CD14-positive monocyte (primary cell): ENCODE measurements around the gene MED10. TPM values are rescaled to one million over a fixed set of nuclear protein-coding genes. Genes with fewer than 3 reads are reported as not detected.

Experiments used
- DNase-seq, 3 donors: peaks; one replicate each; pipeline ENCODE4 v3.0.0-alpha.2; 2011 to 2022
- H2AFZ ChIP-seq: 2 replicates; pipeline ENCODE4 v1.6.0; 2012; ENCODE audit warnings: mild to moderate bottlenecking, low read depth, low read length, inconsistent platforms; ENCODE audit not compliant: insufficient read depth, poor library complexity, severe bottlenecking
- H3K27ac ChIP-seq, 2 donors: 1 replicate in 1 of 2; 2 replicates in 1 of 2; pipeline ENCODE4 v1.5.1; 2012 to 2013; ENCODE audit warnings: low read length in 2 of 2, control low read depth in 1 of 2, inconsistent platforms in 1 of 2, low read depth in 1 of 2, mild to moderate bottlenecking in 1 of 2
- H3K27me3 ChIP-seq, 2 donors: one replicate each; pipeline versions ENCODE4 v1.6.0 to v1.6.1; 2011 to 2013; ENCODE audit warnings: low read length in 2 of 2; ENCODE audit not compliant: control insufficient read depth in 2 of 2, insufficient read depth in 2 of 2
- H3K36me3 ChIP-seq, 2 donors: replicated peaks in 1 of 2; 1 replicate in 1 of 2; 2 replicates in 1 of 2; pipeline versions ENCODE4 v1.5.1 to v1.6.1; 2012 to 2013; ENCODE audit warnings: low read length in 2 of 2, control low read depth in 1 of 2, inconsistent platforms in 1 of 2, mild to moderate bottlenecking in 1 of 2; ENCODE audit not compliant: insufficient read depth in 2 of 2, control insufficient read depth in 1 of 2
- H3K4me1 ChIP-seq, 2 donors: 1 replicate in 1 of 2; 2 replicates in 1 of 2; pipeline versions ENCODE4 v1.5.1 to v1.6.1; 2012 to 2013; ENCODE audit warnings: low read length in 2 of 2, control low read depth in 1 of 2, inconsistent platforms in 1 of 2, mild to moderate bottlenecking in 1 of 2, moderate library complexity in 1 of 2; ENCODE audit not compliant: insufficient read depth in 2 of 2, control insufficient read depth in 1 of 2
- H3K4me2 ChIP-seq: replicated peaks from 2 replicates; pipeline ENCODE3; 2012; ENCODE audit warnings: low read length, moderate library complexity, mild to moderate bottlenecking; ENCODE audit not compliant: poor library complexity, severe bottlenecking; ENCODE audit errors: extremely low read depth
- H3K4me3 ChIP-seq, 3 experiments: fragments of 200-600 bp in 1 of 3; sonication (generic) in 1 of 3; replicated peaks in 1 of 3; 1 replicate in 2 of 3; 2 replicates in 1 of 3; pipeline ENCODE4 v1.5.1; 2011 to 2013; ENCODE audit warnings: low read length in 3 of 3, mild to moderate bottlenecking in 3 of 3, control low read depth in 2 of 3, low read depth in 2 of 3, inconsistent platforms in 1 of 3, moderate library complexity in 1 of 3
- H3K79me2 ChIP-seq: 2 replicates; pipeline ENCODE4 v1.6.0; 2012; ENCODE audit warnings: mild to moderate bottlenecking, control low read depth, inconsistent platforms, low read length, moderate library complexity; ENCODE audit not compliant: insufficient read depth
- H3K9ac ChIP-seq: 2 replicates; pipeline ENCODE4 v1.6.0; 2017; ENCODE audit warnings: low read length, mild to moderate bottlenecking; ENCODE audit not compliant: insufficient read depth, poor library complexity, severe bottlenecking
- H3K9me3 ChIP-seq, 2 donors: replicated peaks in 1 of 2; 1 replicate in 1 of 2; 2 replicates in 1 of 2; pipeline versions ENCODE4 v1.5.1 to v1.6.1; 2012 to 2013; ENCODE audit warnings: low read length in 2 of 2, control low read depth in 1 of 2; ENCODE audit not compliant: control insufficient read depth in 1 of 2, insufficient read depth in 1 of 2
- H4K20me1 ChIP-seq: 2 replicates; pipeline ENCODE4 v1.6.0; 2012; ENCODE audit warnings: mild to moderate bottlenecking, low read length, control low read depth, moderate library complexity; ENCODE audit not compliant: insufficient read depth
- H3K27ac Mint-ChIP-seq, 7 donors: one replicate each; pipeline ENCODE4 v1.8.0; 2020; ENCODE audit warnings: mild to moderate bottlenecking in 7 of 7, mixed read lengths in 7 of 7, moderate library complexity in 6 of 7, inconsistent platforms in 2 of 7
- H3K27me3 Mint-ChIP-seq, 3 donors: one replicate each; pipeline ENCODE4 v1.8.0; 2021 to 2022; ENCODE audit warnings: low read depth in 3 of 3, mild to moderate bottlenecking in 3 of 3, mixed read lengths in 3 of 3, moderate library complexity in 3 of 3, inconsistent platforms in 1 of 3
- H3K36me3 Mint-ChIP-seq, 2 donors: one replicate each; pipeline ENCODE4 v1.8.0; 2020; ENCODE audit warnings: mixed read lengths in 2 of 2, inconsistent platforms in 1 of 2, mild to moderate bottlenecking in 1 of 2
- H3K4me1 Mint-ChIP-seq: one replicate; pipeline ENCODE4 v1.8.0; 2020; ENCODE audit warnings: mild to moderate bottlenecking, mixed read lengths
- H3K4me3 Mint-ChIP-seq, 2 donors: one replicate each; pipeline ENCODE4 v1.8.0; 2020; ENCODE audit warnings: mild to moderate bottlenecking in 2 of 2, mixed read lengths in 2 of 2, moderate library complexity in 1 of 2
- H3K9me3 Mint-ChIP-seq, 7 donors: one replicate each; pipeline ENCODE4 v1.8.0; 2020 to 2022; ENCODE audit warnings: mixed read lengths in 7 of 7, mild to moderate bottlenecking in 6 of 7, moderate library complexity in 6 of 7, inconsistent platforms in 2 of 7
- WGBS: methylation state at CpG from one replicate; pipeline ENCODE4 v1.1.5; 2013; ENCODE audit warnings: missing lambda C conversion rate; ENCODE audit not compliant: insufficient coverage; 5-methylcytosine and 5-hydroxymethylcytosine counted together
- intact Hi-C, 2 donors: fragments of 100-400 bp; cut with micrococcal nuclease; formaldehyde crosslinking; loops; one replicate each; pipeline versions ENCODE4 v1.15.0 to v1.15.1; 2023
- polyA plus RNA-seq, 3 donors: library from polyadenylated mRNA; depleted of rRNA in 1 of 3; unstranded in 2 of 3; stranded (reverse) in 1 of 3; fragments of 300-500 nt in 2 of 3; fragments of >200 nt in 1 of 3; fragmentation: Illumina TruSeq in 2 of 3; gene quantifications; 1 replicate in 2 of 3; 2 replicates in 1 of 3; pipeline ENCODE4 v1.2.3, GENCODE V29; 2012 to 2021
- TF ChIP-seq, protein P1 (sequence below): fragments of 200-600 bp; IDR thresholded peaks from one replicate; pipeline ENCODE4 v1.8.0; 2022; ENCODE audit warnings: antibody characterized with exemption, mild to moderate bottlenecking

Gene MED10
- polyA plus RNA-seq, 3 donors, result 27.6 to 47.8 (median 47.3) TPM

DNA sequence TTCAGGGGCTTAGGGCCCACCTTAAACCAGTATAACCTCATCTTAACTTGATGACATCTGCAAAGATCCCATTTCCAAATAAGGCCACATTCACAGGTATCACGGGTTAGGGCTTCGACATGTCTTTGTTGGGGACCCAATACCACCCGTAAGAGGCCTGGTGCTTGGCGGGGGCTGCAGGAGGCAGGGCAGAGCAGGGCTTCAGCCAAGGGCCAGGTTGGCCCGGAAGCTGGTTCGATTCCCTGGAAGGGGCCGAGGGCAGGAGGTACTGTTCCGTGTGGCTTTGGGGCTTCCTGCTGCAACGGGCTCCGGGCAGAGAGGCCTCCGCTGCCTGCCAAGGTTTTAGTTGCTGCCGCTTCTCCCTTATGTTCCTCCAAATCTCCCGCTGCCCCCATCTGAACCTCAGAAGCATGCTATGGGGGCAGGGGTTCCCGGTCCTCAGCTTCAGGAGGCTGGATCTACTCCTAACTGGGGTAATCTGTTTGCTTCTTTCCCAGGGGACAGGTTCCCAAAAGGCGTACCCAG lies 29.8 kb downstream of the MED10 start:
- Histone ChIP-seq H3K27ac (no peak overlapping the region), H2AFZ (no peak overlapping the region), H3K4me1 (no peaks in the 10 kb centered on the region), H3K4me2 (no peak overlapping the region), H3K9ac (no peak overlapping the region), H3K4me3 (no peak overlapping the region), H3K79me2 (no peaks in the 10 kb centered on the region), H3K36me3 (no peaks in the 10 kb centered on the region), H3K9me3 (no peaks in the 10 kb centered on the region), H3K27me3 (no peaks in the 10 kb centered on the region), H4K20me1 (no peaks in the 10 kb centered on the region)
- DNase-seq, result no peak
- intact Hi-C loops, result no loop called here
- H3K4me3 Mint-ChIP-seq, result no peak overlapping the region
- TF ChIP-seq, protein P1, sequence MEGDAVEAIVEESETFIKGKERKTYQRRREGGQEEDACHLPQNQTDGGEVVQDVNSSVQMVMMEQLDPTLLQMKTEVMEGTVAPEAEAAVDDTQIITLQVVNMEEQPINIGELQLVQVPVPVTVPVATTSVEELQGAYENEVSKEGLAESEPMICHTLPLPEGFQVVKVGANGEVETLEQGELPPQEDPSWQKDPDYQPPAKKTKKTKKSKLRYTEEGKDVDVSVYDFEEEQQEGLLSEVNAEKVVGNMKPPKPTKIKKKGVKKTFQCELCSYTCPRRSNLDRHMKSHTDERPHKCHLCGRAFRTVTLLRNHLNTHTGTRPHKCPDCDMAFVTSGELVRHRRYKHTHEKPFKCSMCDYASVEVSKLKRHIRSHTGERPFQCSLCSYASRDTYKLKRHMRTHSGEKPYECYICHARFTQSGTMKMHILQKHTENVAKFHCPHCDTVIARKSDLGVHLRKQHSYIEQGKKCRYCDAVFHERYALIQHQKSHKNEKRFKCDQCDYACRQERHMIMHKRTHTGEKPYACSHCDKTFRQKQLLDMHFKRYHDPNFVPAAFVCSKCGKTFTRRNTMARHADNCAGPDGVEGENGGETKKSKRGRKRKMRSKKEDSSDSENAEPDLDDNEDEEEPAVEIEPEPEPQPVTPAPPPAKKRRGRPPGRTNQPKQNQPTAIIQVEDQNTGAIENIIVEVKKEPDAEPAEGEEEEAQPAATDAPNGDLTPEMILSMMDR, result no peak
- H3K27ac Mint-ChIP-seq, result no peak overlapping the region
- H3K9me3 Mint-ChIP-seq, result peaks cover 0 to 5% (median 0%) of the 10 kb centered on the region in 7 donors
- WGBS, result 95% methylated on average over 15 of the region's 15 CpGs
- H3K4me1 Mint-ChIP-seq, result no peaks in the 10 kb centered on the region
- no peaks in the 10 kb centered on the region for H3K36me3 Mint-ChIP-seq
- H3K27me3 Mint-ChIP-seq, result peaks cover 0 to 6% (median 2%) of the 10 kb centered on the region in 3 donors

- Mint-ChIP-seq H3K4me1 (no peaks in the 10 kb centered on the region), H3K36me3 (no peaks in the 10 kb centered on the region), H3K27ac (no peak overlapping the region), H3K9me3 (peaks cover 0 to 5% (median 0%) of the 10 kb centered on the region in 7 donors), H3K4me3 (no peak overlapping the region), H3K27me3 (peaks cover 0 to 6% (median 2%) of the 10 kb centered on the region in 3 donors)
- H3K4me3 ChIP-seq, result no peak overlapping the region
- H2AFZ ChIP-seq, result no peak overlapping the region
- no peak overlapping the region for H3K4me2 ChIP-seq
- no peaks in the 10 kb centered on the region for H3K79me2 ChIP-seq
- no peaks in the 10 kb centered on the region for H4K20me1 ChIP-seq
- H3K4me1 ChIP-seq, result no peaks in the 10 kb centered on the region
- H3K9me3 ChIP-seq, result no peaks in the 10 kb centered on the region
- no peak overlapping the region for H3K27ac ChIP-seq
- TF ChIP-seq, protein P1, result no peak
- H3K27me3 ChIP-seq, result no peaks in the 10 kb centered on the region
- intact Hi-C loops, result no loop called here
- 95% methylated on average over 19 of the region's 19 CpGs for WGBS
- DNase-seq, result no peak
- no peaks in the 10 kb centered on the region for H3K36me3 ChIP-seq
- H3K9ac ChIP-seq, result no peak overlapping the region
Measured at GRCh38 chr5:6347673-6348072, 30.7 kb downstream of the MED10 start.
